ENCODE measurements around the gene SMTNL2.
"Not testable (repeated sequence)": the region's sequence is repeated elsewhere in the genome, so short reads cannot be mapped to it uniquely, and the experiment has no call there.

SMTNL2 gene

GRCh38 chr17:4635823-4636375 lies 51.6 kb downstream of the SMTNL2 start:
- no peak overlapping the region for H3K9ac ChIP-seq (ENCODE audit: low read length)
- no peak overlapping the region for H3K27ac ChIP-seq (ENCODE audit: low read depth, low read length, poor library complexity, severe bottlenecking)
- H3K9me3 ChIP-seq (ENCODE audit: low read length), result no peaks in the 10 kb centered on the region
- H3K9me2 ChIP-seq (ENCODE audit: low read depth, low read length), result no peaks in the 10 kb centered on the region
- peaks cover 16% of the 10 kb centered on the region for H3K4me1 ChIP-seq (ENCODE audit: insufficient read depth, low read length, severe bottlenecking)
- H3K27me3 ChIP-seq (ENCODE audit: insufficient read depth, low read length), result peaks cover 18% of the 10 kb centered on the region; the same call in 1 of the 2 replicates
- H3F3A ChIP-seq (ENCODE audit: insufficient read depth, low read length), result no peaks in the 10 kb centered on the region
- TF ChIP-seq EZH2 (IDR thresholded peaks at IDR 0.05; ENCODE audit: borderline replicate concordance, low read length) (no peak), CTCF (IDR thresholded peaks at IDR 0.05; ENCODE audit: low read length) (no peak)
- H2AFZ ChIP-seq (ENCODE audit: low read length), result no peak overlapping the region
- H3K36me3 ChIP-seq (ENCODE audit: insufficient read depth, low read length), result no peaks in the 10 kb centered on the region
- H3K4me2 ChIP-seq (ENCODE audit: low read length), result peak overlapping the region; percentile 17
- no peaks in the 10 kb centered on the region for H4K20me1 ChIP-seq (ENCODE audit: insufficient read depth, low read length)
- H3K4me3 ChIP-seq (ENCODE audit: low read depth, low read length, poor library complexity, severe bottlenecking), result no peak overlapping the region
- no peaks in the 10 kb centered on the region for H3K79me2 ChIP-seq (ENCODE audit: insufficient read depth, low read length)

DNA sequence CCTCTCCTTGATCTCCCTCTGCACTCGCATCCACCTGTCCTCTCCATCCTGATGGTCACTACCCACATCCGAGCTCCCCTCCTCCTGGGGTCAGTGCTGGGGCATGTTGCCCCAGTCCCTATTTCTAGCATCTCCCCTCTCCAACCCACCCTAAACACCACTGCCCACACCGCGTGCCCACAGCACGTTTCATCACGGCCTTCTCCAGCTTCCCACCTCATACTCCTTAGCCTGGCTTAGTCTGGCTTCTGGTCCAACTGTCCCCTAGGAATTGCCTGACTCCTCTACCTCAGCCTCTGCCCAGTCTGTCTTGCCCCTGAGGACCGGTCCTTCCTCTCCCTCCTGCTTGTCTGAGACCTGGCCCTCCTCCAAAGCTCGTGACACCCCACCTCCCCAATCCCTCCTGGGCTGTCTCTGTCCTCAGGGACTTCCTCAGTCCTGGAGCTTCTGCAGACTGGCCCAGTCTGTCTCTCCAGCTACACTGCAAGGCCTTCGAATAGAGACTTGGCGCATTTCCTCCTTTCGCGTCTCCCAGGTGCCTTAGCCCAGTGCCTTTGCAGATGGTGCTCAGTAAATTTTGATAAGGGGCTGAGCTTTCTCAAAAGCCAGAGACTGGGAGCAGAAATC lies 52.3 kb downstream of the SMTNL2 start:
- no peak overlapping the region for H3K4me3 ChIP-seq (ENCODE audit: low read depth, low read length, poor library complexity, severe bottlenecking)
- H3K9ac ChIP-seq (ENCODE audit: low read length), result no peak overlapping the region
- no peaks in the 10 kb centered on the region for H3K36me3 ChIP-seq (ENCODE audit: insufficient read depth, low read length)
- H2AFZ ChIP-seq (ENCODE audit: low read length), result no peak overlapping the region
- no peaks in the 10 kb centered on the region for H4K20me1 ChIP-seq (ENCODE audit: insufficient read depth, low read length)
- H3K4me2 ChIP-seq (ENCODE audit: low read length), result peak overlapping the region; percentile 17; the same call in 1 of the 2 replicates
- peaks cover 16% of the 10 kb centered on the region for H3K4me1 ChIP-seq (ENCODE audit: insufficient read depth, low read length, severe bottlenecking)
- TF ChIP-seq EZH2 (IDR thresholded peaks at IDR 0.05; ENCODE audit: borderline replicate concordance, low read length) (no peak), CTCF (IDR thresholded peaks at IDR 0.05; ENCODE audit: low read length) (no peak)
- no peaks in the 10 kb centered on the region for H3K9me3 ChIP-seq (ENCODE audit: low read length)
- H3K9me2 ChIP-seq (ENCODE audit: low read depth, low read length), result no peaks in the 10 kb centered on the region
- no peak overlapping the region for H3K27ac ChIP-seq (ENCODE audit: low read depth, low read length, poor library complexity, severe bottlenecking)
- H3F3A ChIP-seq (ENCODE audit: insufficient read depth, low read length), result no peaks in the 10 kb centered on the region
- H3K79me2 ChIP-seq (ENCODE audit: insufficient read depth, low read length), result no peaks in the 10 kb centered on the region
- H3K27me3 ChIP-seq (ENCODE audit: insufficient read depth, low read length), result peaks cover 18% of the 10 kb centered on the region; the same call in 1 of the 2 replicates

GRCh38 chr17:4638766-4639165 lies 54.4 kb downstream of the SMTNL2 start:
- not testable (repeated sequence) for H3K4me2 ChIP-seq (ENCODE audit: low read length); H3K27me3 ChIP-seq (ENCODE audit: insufficient read depth, low read length); H3K27ac ChIP-seq (ENCODE audit: low read depth, low read length, poor library complexity, severe bottlenecking); H3F3A ChIP-seq (ENCODE audit: insufficient read depth, low read length); H4K20me1 ChIP-seq (ENCODE audit: insufficient read depth, low read length); H3K36me3 ChIP-seq (ENCODE audit: insufficient read depth, low read length); H3K4me3 ChIP-seq (ENCODE audit: low read depth, low read length, poor library complexity, severe bottlenecking); H3K79me2 ChIP-seq (ENCODE audit: insufficient read depth, low read length); H3K9ac ChIP-seq (ENCODE audit: low read length); H3K9me2 ChIP-seq (ENCODE audit: low read depth, low read length); H3K9me3 ChIP-seq (ENCODE audit: low read length); H2AFZ ChIP-seq (ENCODE audit: low read length)
- peaks cover 16% of the 10 kb centered on the region for H3K4me1 ChIP-seq (ENCODE audit: insufficient read depth, low read length, severe bottlenecking)

DNA sequence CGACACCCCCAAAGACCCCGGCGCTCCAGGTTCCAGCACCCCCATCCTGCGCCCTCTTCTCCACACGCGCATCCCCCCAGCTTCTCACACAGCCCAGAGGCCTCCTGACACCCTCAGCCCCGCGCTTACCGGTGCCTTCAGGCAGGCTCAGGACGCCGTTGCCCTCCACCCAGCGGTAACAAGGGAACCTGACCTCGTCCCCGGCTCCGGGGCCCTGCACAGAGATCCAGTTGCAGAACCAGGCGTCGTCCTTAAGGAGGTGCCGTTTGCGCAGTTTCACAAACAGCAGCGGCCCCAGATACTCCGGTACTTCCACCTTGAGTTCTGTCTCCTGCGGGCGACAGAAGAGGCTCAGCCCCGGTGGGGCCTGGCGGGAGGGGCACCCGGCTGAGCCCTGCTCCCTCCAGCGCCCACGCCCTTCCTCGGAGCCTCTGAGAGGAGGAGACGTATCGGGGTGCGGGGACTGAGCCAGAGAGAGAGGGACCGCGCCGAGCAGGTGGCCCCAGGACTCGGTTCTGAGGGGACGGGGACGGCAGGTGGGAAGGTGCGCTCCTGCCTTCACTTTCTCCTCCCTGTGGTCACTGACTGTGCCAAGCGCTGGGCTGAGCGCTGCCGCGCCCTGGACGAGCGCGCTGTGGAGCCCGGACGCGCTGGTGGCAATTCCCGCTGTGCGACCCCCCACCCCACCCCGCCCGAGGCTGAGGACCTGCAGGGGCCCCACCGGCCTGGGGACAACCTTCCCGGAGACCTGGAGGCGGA lies 55.2 kb downstream of the SMTNL2 start:
- H3K4me2 ChIP-seq (ENCODE audit: low read length), result not testable (repeated sequence)

GRCh38 chr17:4640569-4641188 lies 56.4 kb downstream of the SMTNL2 start:
- H3K36me3 ChIP-seq (ENCODE audit: insufficient read depth, low read length); H3F3A ChIP-seq (ENCODE audit: insufficient read depth, low read length); H3K4me2 ChIP-seq (ENCODE audit: low read length); H3K27me3 ChIP-seq (ENCODE audit: insufficient read depth, low read length); H2AFZ ChIP-seq (ENCODE audit: low read length); H3K79me2 ChIP-seq (ENCODE audit: insufficient read depth, low read length); H3K9me3 ChIP-seq (ENCODE audit: low read length); H3K9ac ChIP-seq (ENCODE audit: low read length); H3K27ac ChIP-seq (ENCODE audit: low read depth, low read length, poor library complexity, severe bottlenecking); H3K9me2 ChIP-seq (ENCODE audit: low read depth, low read length); H3K4me3 ChIP-seq (ENCODE audit: low read depth, low read length, poor library complexity, severe bottlenecking); H4K20me1 ChIP-seq (ENCODE audit: insufficient read depth, low read length): not testable (repeated sequence)
- peaks cover 11% of the 10 kb centered on the region for H3K4me1 ChIP-seq (ENCODE audit: insufficient read depth, low read length, severe bottlenecking)

More for the DNA sequence above, 55.2 kb downstream of the SMTNL2 start:
- not testable (repeated sequence) for H3K9ac ChIP-seq (ENCODE audit: low read length); H3K4me3 ChIP-seq (ENCODE audit: low read depth, low read length, poor library complexity, severe bottlenecking); H3K9me3 ChIP-seq (ENCODE audit: low read length); H3K27ac ChIP-seq (ENCODE audit: low read depth, low read length, poor library complexity, severe bottlenecking); H2AFZ ChIP-seq (ENCODE audit: low read length); H4K20me1 ChIP-seq (ENCODE audit: insufficient read depth, low read length); H3K9me2 ChIP-seq (ENCODE audit: low read depth, low read length); H3K36me3 ChIP-seq (ENCODE audit: insufficient read depth, low read length); H3F3A ChIP-seq (ENCODE audit: insufficient read depth, low read length); H3K79me2 ChIP-seq (ENCODE audit: insufficient read depth, low read length); H3K27me3 ChIP-seq (ENCODE audit: insufficient read depth, low read length)
- peaks cover 16% of the 10 kb centered on the region for H3K4me1 ChIP-seq (ENCODE audit: insufficient read depth, low read length, severe bottlenecking)

All from OCI-LY1 (cell line).